ENCODE results near the gene AGAP3.

The AGAP3 gene

GRCh38 chr7:151087245-151088018, 1.2 kb downstream of the AGAP3 start:
- TF ChIP-seq, protein P1, sequence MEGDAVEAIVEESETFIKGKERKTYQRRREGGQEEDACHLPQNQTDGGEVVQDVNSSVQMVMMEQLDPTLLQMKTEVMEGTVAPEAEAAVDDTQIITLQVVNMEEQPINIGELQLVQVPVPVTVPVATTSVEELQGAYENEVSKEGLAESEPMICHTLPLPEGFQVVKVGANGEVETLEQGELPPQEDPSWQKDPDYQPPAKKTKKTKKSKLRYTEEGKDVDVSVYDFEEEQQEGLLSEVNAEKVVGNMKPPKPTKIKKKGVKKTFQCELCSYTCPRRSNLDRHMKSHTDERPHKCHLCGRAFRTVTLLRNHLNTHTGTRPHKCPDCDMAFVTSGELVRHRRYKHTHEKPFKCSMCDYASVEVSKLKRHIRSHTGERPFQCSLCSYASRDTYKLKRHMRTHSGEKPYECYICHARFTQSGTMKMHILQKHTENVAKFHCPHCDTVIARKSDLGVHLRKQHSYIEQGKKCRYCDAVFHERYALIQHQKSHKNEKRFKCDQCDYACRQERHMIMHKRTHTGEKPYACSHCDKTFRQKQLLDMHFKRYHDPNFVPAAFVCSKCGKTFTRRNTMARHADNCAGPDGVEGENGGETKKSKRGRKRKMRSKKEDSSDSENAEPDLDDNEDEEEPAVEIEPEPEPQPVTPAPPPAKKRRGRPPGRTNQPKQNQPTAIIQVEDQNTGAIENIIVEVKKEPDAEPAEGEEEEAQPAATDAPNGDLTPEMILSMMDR (IDR thresholded peaks at IDR 0.05; ENCODE audit: low read depth, low read length), result peak; percentile 44
- DNase-seq, result peak; percentile 74
- peaks cover 36% of the 10 kb centered on the region for H3K36me3 ChIP-seq
- H3K9me3 ChIP-seq (ENCODE audit: severe bottlenecking), result no peaks in the 10 kb centered on the region
- peak overlapping the region; percentile 87 for H3K4me3 ChIP-seq (ENCODE audit: low read depth, low read length)
- no peaks in the 10 kb centered on the region for H3K27me3 ChIP-seq (ENCODE audit: insufficient read depth, low read depth, severe bottlenecking)
- H3K27ac ChIP-seq, result peak overlapping the region; percentile 96

DNA sequence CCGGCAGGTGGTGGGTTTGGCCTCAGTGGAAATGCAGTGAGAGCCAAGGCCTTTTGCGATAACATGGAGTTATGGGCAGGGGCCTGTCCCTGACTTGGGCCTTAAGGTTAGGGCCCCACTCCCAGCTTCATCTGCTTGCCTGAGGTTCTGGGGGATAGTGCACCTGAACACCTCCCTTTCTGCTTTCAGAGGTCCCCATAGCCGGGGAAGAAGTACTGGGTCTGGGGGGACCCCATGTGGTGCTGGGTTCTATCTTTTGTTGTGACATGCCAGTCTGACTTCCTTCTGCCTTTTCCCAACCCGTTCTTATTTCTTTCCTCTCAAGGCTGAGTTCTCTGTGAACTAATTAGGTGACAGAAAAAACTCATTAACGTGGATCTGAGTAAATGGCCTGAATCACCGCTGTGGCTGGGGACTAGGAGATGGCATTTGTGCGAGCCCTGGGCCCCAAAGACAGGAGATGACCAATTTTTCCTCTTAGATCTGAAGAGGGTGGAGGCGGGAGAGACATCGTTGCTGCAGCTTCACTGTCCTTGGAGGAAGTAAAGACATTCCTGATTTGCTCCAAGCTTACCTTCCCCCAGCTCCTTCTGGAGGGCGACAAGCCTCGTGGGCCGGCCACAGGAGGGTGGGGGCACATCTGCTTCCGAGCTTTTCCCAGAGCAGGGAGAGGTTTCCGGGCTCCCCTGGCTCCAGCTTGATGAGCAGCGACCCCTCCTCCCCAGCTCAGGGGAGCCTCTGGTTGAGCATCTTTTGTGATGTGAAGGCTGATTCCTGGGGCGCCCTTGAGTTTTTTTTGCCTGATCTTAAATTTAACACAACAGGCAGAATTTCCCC, 2.0 kb downstream of the AGAP3 start:
- Histone ChIP-seq H3K36me3 (peaks cover 44% of the 10 kb centered on the region), H3K27ac (peak overlapping the region; percentile 96), H3K4me3 (ENCODE audit: low read depth, low read length) (peak overlapping the region; percentile 87), H3K9me3 (ENCODE audit: severe bottlenecking) (no peaks in the 10 kb centered on the region), H3K27me3 (ENCODE audit: insufficient read depth, low read depth, severe bottlenecking) (no peaks in the 10 kb centered on the region)
- TF ChIP-seq, protein P1 (IDR thresholded peaks at IDR 0.05; ENCODE audit: low read depth, low read length), result no peak
- no peak for DNase-seq

DNA sequence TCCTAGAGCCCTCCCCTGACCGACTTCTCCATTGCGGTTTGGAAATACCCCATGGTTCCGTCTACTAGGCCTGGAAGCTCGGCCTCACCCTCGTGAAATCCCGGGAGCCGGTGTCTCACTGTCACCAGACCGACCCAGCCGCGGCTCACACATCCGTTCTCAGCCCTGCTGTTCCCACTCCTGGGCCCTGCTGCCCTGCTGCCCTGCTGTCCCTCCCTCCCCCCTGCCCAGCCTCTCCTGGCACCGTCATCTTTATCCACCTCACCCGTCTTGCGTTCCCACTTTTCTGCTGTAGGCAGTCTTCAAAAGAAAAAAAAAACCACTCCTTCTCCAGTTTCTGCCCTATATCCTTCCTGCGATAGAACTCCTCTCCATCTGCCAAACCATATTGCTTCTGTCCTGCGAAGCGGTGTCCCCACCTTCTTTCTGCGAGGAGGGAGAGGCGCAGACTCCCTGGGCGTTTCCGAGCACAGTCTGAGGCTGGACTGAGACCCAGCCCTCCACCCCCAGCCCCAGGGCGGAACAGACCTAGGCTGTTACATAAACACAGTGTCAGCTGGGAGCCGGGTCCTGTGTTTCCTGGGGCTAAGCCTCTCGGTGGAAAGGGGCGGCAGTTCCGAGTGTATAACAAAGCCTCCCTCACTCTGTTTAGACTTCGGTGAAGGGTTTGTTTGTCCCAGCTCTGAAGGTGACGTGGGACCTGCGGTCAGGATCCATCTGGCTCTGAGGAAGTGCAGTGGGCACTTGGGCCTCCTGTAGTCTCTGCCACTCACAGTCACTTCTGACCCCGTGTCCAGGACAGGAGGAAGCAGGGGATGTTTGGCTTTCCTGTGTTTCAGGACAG, 2.8 kb downstream of the AGAP3 start:
- Histone ChIP-seq H3K36me3 (peaks cover 52% of the 10 kb centered on the region), H3K4me3 (ENCODE audit: low read depth, low read length) (peak overlapping the region; percentile 87), H3K9me3 (ENCODE audit: severe bottlenecking) (no peaks in the 10 kb centered on the region), H3K27me3 (ENCODE audit: insufficient read depth, low read depth, severe bottlenecking) (no peaks in the 10 kb centered on the region), H3K27ac (peak overlapping the region; percentile 96)
- DNase-seq, result peak; percentile 89
- TF ChIP-seq, protein P1 (IDR thresholded peaks at IDR 0.05; ENCODE audit: low read depth, low read length), result no peak

- TF ChIP-seq, protein P1 (IDR thresholded peaks at IDR 0.05; ENCODE audit: low read depth, low read length), result no peak
- H3K36me3 ChIP-seq, result peaks cover 52% of the 10 kb centered on the region
Observed at GRCh38 chr7:151089893-151090730, 3.8 kb downstream of the AGAP3 start.

GRCh38 chr7:151091003-151091402, 4.7 kb downstream of the AGAP3 start:
- Histone ChIP-seq H3K27me3 (ENCODE audit: insufficient read depth, low read depth, severe bottlenecking) (no peaks in the 10 kb centered on the region), H3K36me3 (peaks cover 55% of the 10 kb centered on the region), H3K4me3 (ENCODE audit: low read depth, low read length) (no peak overlapping the region), H3K9me3 (ENCODE audit: severe bottlenecking) (no peaks in the 10 kb centered on the region), H3K27ac (peak overlapping the region; percentile 35; the same call in 1 of the 2 replicates)
- TF ChIP-seq, protein P1 (IDR thresholded peaks at IDR 0.05; ENCODE audit: low read depth, low read length), result no peak
- no peak for DNase-seq

More at GRCh38 chr7:151089893-151090730, 3.8 kb downstream of the AGAP3 start:
- no peaks in the 10 kb centered on the region for H3K9me3 ChIP-seq (ENCODE audit: severe bottlenecking)
- no peaks in the 10 kb centered on the region for H3K27me3 ChIP-seq (ENCODE audit: insufficient read depth, low read depth, severe bottlenecking)
- H3K4me3 ChIP-seq (ENCODE audit: low read depth, low read length), result peak overlapping the region; percentile 87
- DNase-seq, result peak; percentile 67
- peak overlapping the region; percentile 96 for H3K27ac ChIP-seq
